ENCODE results near the gene RAF1. TPM values are rescaled to one million over a fixed set of nuclear protein-coding genes. Genes with fewer than 3 reads are reported as not detected.

Gene RAF1
- 100 to 1,000 TPM in 2 of 4 donors, 10 to 100 TPM in 2; 74.5 to 123 (median 110) TPM for total RNA-seq

- TF ChIP-seq, protein P1, sequence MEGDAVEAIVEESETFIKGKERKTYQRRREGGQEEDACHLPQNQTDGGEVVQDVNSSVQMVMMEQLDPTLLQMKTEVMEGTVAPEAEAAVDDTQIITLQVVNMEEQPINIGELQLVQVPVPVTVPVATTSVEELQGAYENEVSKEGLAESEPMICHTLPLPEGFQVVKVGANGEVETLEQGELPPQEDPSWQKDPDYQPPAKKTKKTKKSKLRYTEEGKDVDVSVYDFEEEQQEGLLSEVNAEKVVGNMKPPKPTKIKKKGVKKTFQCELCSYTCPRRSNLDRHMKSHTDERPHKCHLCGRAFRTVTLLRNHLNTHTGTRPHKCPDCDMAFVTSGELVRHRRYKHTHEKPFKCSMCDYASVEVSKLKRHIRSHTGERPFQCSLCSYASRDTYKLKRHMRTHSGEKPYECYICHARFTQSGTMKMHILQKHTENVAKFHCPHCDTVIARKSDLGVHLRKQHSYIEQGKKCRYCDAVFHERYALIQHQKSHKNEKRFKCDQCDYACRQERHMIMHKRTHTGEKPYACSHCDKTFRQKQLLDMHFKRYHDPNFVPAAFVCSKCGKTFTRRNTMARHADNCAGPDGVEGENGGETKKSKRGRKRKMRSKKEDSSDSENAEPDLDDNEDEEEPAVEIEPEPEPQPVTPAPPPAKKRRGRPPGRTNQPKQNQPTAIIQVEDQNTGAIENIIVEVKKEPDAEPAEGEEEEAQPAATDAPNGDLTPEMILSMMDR (IDR thresholded peaks at IDR 0.05), result peak in 2 of 4 experiments; percentile 8 to 34
- TF ChIP-seq POLR2A (IDR thresholded peaks at IDR 0.05), result peak; percentile 87 to 92
- H3K4me1 ChIP-seq, result peaks cover 0 to 4% of the 10 kb centered on the region in 2 donors
- peak within 1 kb of the TSS; percentile 71 to 100 for H3K4me3 ChIP-seq
- no peaks in the 10 kb centered on the region for H3K27me3 ChIP-seq
- H3K9me3 ChIP-seq, result no peaks in the 10 kb centered on the region
- DNase-seq, result peak; percentile 97 to 99
- H3K27ac ChIP-seq, result peak within 1 kb of the TSS; percentile 100
- no peaks in the 10 kb centered on the region for H3K36me3 ChIP-seq
- intact Hi-C loops (cut with DNase I; ENCODE audit: low total_unique reads), result no loop called here
Measured at GRCh38 chr3:12663936-12664908, at the start of gene RAF1. Gene RAF1, minus strand, starts transcription at chr3:12664117. Its CDS starts 45,396 bp downstream, at chr3:12618721.

DNA sequence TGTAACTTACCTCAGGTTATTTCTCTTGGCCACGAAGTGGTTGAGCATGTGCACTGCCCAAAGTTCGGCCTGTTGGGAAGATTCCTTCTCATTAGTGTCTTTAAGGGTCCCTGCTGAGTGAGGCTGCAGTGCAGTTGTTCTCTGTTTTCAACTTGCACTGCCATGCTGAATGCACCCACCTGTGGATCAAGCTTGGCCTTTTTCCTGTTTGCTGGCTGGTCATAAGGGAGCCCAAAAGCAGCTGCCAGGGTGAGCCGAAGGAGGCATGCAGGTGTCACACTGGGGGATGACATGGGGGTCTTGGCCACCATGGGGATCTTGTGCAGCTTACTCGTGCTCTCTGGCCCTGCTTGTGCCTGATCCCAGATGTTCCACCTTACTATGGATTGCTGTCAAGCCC, 46.1 kb upstream of the RAF1 start:
- Histone ChIP-seq H3K36me3 (no peaks in the 10 kb centered on the region), H3K9me3 (no peaks in the 10 kb centered on the region), H3K27ac (no peak overlapping the region), H3K27me3 (no peaks in the 10 kb centered on the region), H3K4me1 (no peaks in the 10 kb centered on the region), H3K4me3 (no peak overlapping the region)
- intact Hi-C loops (cut with DNase I; ENCODE audit: low total_unique reads), result no loop called here
- DNase-seq, result no peak
- TF ChIP-seq, protein P1 (IDR thresholded peaks at IDR 0.05), result no peak
- TF ChIP-seq POLR2A (IDR thresholded peaks at IDR 0.05), result no peak

DNA sequence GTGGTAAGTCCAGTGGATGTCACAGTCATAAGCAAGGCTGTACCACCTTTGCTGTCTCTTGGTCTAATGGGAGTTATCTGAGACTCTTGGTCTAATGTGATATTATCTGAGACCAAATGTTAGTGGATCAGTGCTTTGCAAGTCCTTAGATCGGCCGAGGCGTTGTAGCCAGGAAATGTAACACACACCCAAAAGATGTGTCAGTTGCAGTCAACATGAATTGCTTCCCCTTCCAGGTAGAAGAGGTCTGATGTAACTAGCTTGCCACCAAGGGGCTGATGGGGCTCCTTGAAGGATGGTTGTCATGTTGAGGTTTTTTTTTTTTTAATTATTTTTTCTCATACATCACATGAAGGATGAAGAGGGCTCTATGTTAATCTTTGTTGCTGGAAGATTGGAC, 45.4 kb upstream of the RAF1 start:
- intact Hi-C loops (cut with DNase I; ENCODE audit: low total_unique reads), result no loop called here
- no peaks in the 10 kb centered on the region for H3K36me3 ChIP-seq

GRCh38 chr3:12708584-12709192, 44.8 kb upstream of the RAF1 start:
- TF ChIP-seq, protein P1 (IDR thresholded peaks at IDR 0.05), result no peak
- TF ChIP-seq POLR2A (IDR thresholded peaks at IDR 0.05), result no peak
- intact Hi-C loops (cut with DNase I; ENCODE audit: low total_unique reads), result no loop called here
- H3K36me3 ChIP-seq, result no peaks in the 10 kb centered on the region
- no peak overlapping the region for H3K27ac ChIP-seq
- no peak overlapping the region for H3K4me3 ChIP-seq
- DNase-seq, result peak; percentile 35 to 36
- H3K9me3 ChIP-seq, result no peaks in the 10 kb centered on the region
- no peaks in the 10 kb centered on the region for H3K27me3 ChIP-seq
- H3K4me1 ChIP-seq, result no peaks in the 10 kb centered on the region

More for the DNA sequence above, 45.4 kb upstream of the RAF1 start:
- Histone ChIP-seq H3K4me1 (no peaks in the 10 kb centered on the region), H3K27me3 (no peaks in the 10 kb centered on the region), H3K27ac (no peak overlapping the region), H3K9me3 (no peaks in the 10 kb centered on the region), H3K4me3 (no peak overlapping the region)
- no peak for DNase-seq
- TF ChIP-seq, protein P1 (IDR thresholded peaks at IDR 0.05), result no peak
- no peak for TF ChIP-seq POLR2A (IDR thresholded peaks at IDR 0.05)

GRCh38 chr3:12707449-12707848, 43.5 kb upstream of the RAF1 start:
- H3K27ac ChIP-seq, result no peak overlapping the region
- no peaks in the 10 kb centered on the region for H3K4me1 ChIP-seq
- H3K27me3 ChIP-seq, result no peaks in the 10 kb centered on the region
- no peaks in the 10 kb centered on the region for H3K36me3 ChIP-seq
- TF ChIP-seq, protein P1 (IDR thresholded peaks at IDR 0.05), result no peak
- no peak for TF ChIP-seq POLR2A (IDR thresholded peaks at IDR 0.05)
- no peak for DNase-seq
- intact Hi-C loops (cut with DNase I; ENCODE audit: low total_unique reads), result no loop called here
- H3K4me3 ChIP-seq, result no peak overlapping the region
- no peaks in the 10 kb centered on the region for H3K9me3 ChIP-seq

Measured in uterus (tissue), 4 donors.